Kidney (tissue), 14 donors: ENCODE data around the gene EDN1. TPM values are rescaled to one million over a fixed set of nuclear protein-coding genes. Genes with fewer than 3 reads are reported as not detected.

Experiments used
- DNase-seq, 5 donors: peaks; one replicate each; pipeline ENCODE4 v3.0.0-alpha.2; 2013 to 2020
- FAIRE-seq: peaks from 2 replicates; lab custom pipeline; 2012; peaks lifted over from hg19 to GRCh38; lab: Jason Lieb, UNC
- H3K27ac ChIP-seq, 2 donors: one replicate each; pipeline ENCODE4 v1.7.0; 2013; ENCODE audit warnings: low read depth in 2 of 2, low read length in 2 of 2, inconsistent platforms in 1 of 2
- H3K27me3 ChIP-seq: one replicate; pipeline ENCODE4 v1.7.1; 2013; ENCODE audit warnings: low read length, inconsistent platforms; ENCODE audit not compliant: control insufficient read depth, insufficient read depth
- H3K36me3 ChIP-seq, 3 donors: one replicate each; pipeline versions ENCODE4 v1.7.0 to v1.7.1; 2013; ENCODE audit warnings: low read length in 3 of 3, control low read depth in 1 of 3, inconsistent platforms in 1 of 3; ENCODE audit not compliant: insufficient read depth in 3 of 3, control insufficient read depth in 2 of 3
- H3K4me1 ChIP-seq, 3 donors: one replicate each; pipeline versions ENCODE4 v1.7.0 to v1.7.1; 2013; ENCODE audit warnings: low read length in 3 of 3, inconsistent platforms in 1 of 3, low read depth in 1 of 3; ENCODE audit not compliant: control insufficient read depth in 2 of 3, insufficient read depth in 2 of 3
- H3K4me3 ChIP-seq, 3 donors: one replicate each; pipeline versions ENCODE4 v1.7.0 to v1.8.1; 2013; ENCODE audit warnings: low read length in 3 of 3, control low read depth in 1 of 3, inconsistent platforms in 1 of 3
- H3K9ac ChIP-seq, 3 donors: one replicate each; pipeline versions ENCODE4 v1.7.0 to v1.7.1; 2013; ENCODE audit warnings: low read length in 3 of 3, control low read depth in 1 of 3, inconsistent platforms in 1 of 3
- H3K9me3 ChIP-seq, 3 donors: one replicate each; pipeline versions ENCODE4 v1.7.0 to v1.7.1; 2013; ENCODE audit warnings: low read length in 3 of 3, control low read depth in 1 of 3, inconsistent platforms in 1 of 3; ENCODE audit not compliant: control insufficient read depth in 2 of 3, insufficient read depth in 1 of 3
- CTCF ChIP-seq: IDR thresholded peaks from 3 replicates; pipeline ENCODE4 v1.5.1; 2012; ENCODE audit warnings: mild to moderate bottlenecking, moderate library complexity, borderline replicate concordance; ENCODE audit not compliant: insufficient read depth; ENCODE audit errors: extremely low read depth
- intact Hi-C: fragments of 100-400 bp; cut with DNase I; formaldehyde crosslinking; loops from one replicate; pipeline ENCODE4 v1.11.1; 2022
- polyA plus RNA-seq: library from polyadenylated mRNA; stranded (reverse); fragments of 350-450 nt; fragmentation: Illumina TruSeq; extraction: RNeasy Lipid Tissue Mini Kit (QIAGEN cat#74804); gene quantifications from one replicate; pipeline ENCODE4 v1.2.3, GENCODE V29; 2014; ENCODE audit warnings: low read depth, low replicate concordance; ENCODE audit not compliant: insufficient read depth
- total RNA-seq: library from RNA; stranded (reverse); fragmentation: NEBNext Ultra II Directional; extraction: Animal tissue kit (Norgen Biotek cat#: 25700); gene quantifications from one replicate; pipeline ENCODE4 v1.2.1, GENCODE V29; 2021
- donor health status: control.
- donor health status: control.
- donor health status: control.
- donor health status: control.
- donor health status: control.
- donor health status: DM: yes; HTN: yes; CAD: no.
- donor health status: Normal renal cell carcinoma (clear cell type).

EDN1 gene
- total and polyA plus RNA-seq, 2 donors from 2014 or later = 3.4 to 16.6 TPM

DNA sequence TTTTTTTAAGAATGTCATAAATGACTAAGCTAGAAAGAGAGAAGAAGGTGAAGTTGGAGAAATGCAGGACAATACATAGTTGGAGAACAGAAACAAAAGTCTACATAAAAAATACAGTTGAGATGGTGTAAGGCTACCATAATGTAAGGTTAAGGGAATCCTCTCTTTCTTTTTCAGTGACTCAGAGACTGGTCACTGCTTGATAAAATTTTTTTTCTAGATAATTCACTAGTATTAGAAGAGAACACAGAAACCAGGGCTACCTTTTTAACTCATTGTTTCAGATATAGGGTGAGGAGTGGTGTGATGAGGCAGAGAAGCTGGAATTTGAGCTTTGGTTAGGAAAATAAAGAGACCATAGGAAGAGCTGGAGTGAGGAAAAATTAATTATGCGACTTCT lies 18.2 kb upstream of the EDN1 start:
- DNase-seq (no peak), FAIRE-seq (no peak)
- Histone ChIP-seq H3K36me3 (no peaks in the 10 kb centered on the region), H3K27ac (no peak overlapping the region), H3K9me3 (peaks cover 0 to 4% (median 0%) of the 10 kb centered on the region in 3 donors), H3K4me3 (no peak overlapping the region), H3K9ac (no peak overlapping the region), H3K27me3 (no peaks in the 10 kb centered on the region), H3K4me1 (no peaks in the 10 kb centered on the region)
- intact Hi-C loops = no loop called here
- TF ChIP-seq CTCF = no peak

GRCh38 chr6:12275107-12275506 lies 15.1 kb upstream of the EDN1 start:
- Histone ChIP-seq H3K27ac (no peak overlapping the region), H3K4me1 (no peaks in the 10 kb centered on the region), H3K4me3 (no peak overlapping the region), H3K27me3 (no peaks in the 10 kb centered on the region), H3K36me3 (no peaks in the 10 kb centered on the region), H3K9me3 (peaks cover 0 to 4% (median 0%) of the 10 kb centered on the region in 3 donors), H3K9ac (no peak overlapping the region)
- intact Hi-C loops = no loop called here
- FAIRE-seq = no peak
- no peak for DNase-seq
- TF ChIP-seq CTCF = no peak

GRCh38 chr6:12276930-12277315 lies 13.2 kb upstream of the EDN1 start:
- intact Hi-C loops = no loop called here
- H3K4me1 ChIP-seq = no peaks in the 10 kb centered on the region
- no peak overlapping the region for H3K4me3 ChIP-seq
- H3K27me3 ChIP-seq = no peaks in the 10 kb centered on the region
- DNase-seq (no peak), FAIRE-seq (no peak)
- no peaks in the 10 kb centered on the region for H3K9me3 ChIP-seq
- H3K36me3 ChIP-seq = no peaks in the 10 kb centered on the region
- H3K27ac ChIP-seq = no peak overlapping the region
- no peak for TF ChIP-seq CTCF
- H3K9ac ChIP-seq = no peak overlapping the region

DNA sequence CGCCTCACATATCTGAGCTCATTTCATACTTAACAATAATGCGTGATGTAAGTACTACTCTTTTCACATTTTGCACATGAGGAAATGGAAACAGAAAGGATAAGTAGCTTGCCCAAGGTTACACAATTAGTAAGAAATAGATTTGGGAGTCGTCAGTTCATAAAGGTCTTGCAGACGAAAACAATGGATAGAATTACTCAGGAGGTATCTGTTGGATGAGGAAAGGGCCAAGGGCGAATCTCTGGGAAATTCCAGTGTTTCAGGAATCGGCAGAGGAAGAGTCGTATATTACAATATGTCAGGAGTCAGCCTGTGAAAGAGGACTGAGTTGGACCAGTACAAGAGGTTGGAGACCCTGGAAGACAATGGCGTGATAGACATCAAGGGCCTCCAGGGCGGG lies 12.8 kb upstream of the EDN1 start:
- no peak for DNase-seq
- Histone ChIP-seq H3K27ac (no peak overlapping the region), H3K9me3 (no peaks in the 10 kb centered on the region), H3K4me3 (no peak overlapping the region), H3K27me3 (no peaks in the 10 kb centered on the region), H3K9ac (no peak overlapping the region), H3K36me3 (no peaks in the 10 kb centered on the region), H3K4me1 (no peaks in the 10 kb centered on the region)
- intact Hi-C loops = no loop called here
- FAIRE-seq = no peak
- TF ChIP-seq CTCF = no peak
